Measurements from ENCODE around the gene UNKL.

Gene UNKL

DNA sequence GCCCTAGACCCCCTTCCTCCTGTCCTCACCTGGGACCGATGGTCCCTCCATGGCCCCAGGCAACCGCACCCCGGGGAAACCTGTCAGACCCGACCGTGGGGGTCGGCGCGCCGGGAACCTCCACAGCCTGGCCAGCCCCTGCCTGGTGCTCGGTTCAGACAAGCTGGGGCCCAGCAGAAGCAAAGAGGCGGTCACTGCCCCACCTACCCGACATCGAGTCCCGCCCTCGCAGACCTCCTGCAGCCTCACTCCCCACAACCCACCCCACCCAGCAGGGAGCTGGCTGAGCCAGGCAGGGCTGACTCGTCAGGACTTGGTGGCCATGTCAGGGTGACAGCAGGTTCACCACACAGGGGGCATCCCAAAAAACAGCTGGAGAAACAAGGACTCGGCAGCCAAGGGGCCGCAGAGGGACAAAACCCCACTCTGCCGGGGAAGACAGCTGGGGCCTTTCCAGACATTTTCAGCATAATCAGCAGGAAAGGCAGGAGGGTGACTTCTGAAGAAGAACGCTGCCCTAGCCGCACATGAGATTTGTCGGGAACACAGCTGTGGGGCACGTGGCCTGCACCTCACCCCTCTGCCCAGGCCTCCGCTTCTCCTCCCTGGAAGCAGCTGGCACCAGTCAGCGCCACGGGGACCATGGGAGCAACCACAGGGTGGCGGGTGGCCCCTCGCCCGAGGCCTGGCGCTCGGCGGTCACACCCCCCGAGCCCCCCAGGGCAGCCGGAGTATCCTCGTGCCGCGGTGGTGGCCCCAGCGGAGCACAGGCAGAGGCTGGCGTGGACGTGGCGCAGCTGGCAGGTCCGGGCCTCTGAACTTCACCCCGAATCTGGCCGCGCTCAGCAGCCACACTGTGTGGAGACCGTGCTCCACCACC, 39.8 kb downstream of the UNKL start:
- DNase-seq: no peak

DNA sequence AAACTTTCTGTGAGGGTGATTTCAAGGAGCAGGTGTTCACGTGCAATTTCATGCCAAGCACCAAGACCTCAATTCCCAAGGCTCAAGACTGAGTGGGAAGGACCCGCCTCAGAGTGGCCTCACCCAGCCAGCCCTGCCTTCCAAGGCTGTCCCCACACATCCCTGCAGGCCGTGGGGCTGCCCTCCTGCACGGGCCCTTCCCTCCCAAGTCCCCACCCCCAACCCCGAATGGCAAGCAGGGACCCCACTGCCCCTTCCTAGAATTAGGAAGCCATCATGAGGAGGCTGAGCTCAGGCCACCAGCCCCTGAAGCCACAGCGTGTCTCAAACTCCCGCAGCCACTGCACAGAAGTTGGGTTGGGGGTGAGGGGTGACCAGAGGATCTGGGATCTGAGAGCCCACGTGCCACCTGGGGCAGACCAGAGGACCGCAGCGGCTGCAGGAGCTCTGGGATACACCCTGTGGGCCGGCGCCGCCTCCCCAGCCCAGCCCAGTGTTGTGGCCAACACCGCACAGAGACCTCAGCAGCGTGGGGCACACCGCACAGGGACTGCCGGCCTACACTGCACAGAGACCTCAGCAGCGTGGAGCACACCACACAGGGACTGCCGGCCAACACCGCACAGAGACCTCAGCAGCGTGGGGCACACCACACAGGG, 42.1 kb downstream of the UNKL start:
- DNase-seq: no peak

DNA sequence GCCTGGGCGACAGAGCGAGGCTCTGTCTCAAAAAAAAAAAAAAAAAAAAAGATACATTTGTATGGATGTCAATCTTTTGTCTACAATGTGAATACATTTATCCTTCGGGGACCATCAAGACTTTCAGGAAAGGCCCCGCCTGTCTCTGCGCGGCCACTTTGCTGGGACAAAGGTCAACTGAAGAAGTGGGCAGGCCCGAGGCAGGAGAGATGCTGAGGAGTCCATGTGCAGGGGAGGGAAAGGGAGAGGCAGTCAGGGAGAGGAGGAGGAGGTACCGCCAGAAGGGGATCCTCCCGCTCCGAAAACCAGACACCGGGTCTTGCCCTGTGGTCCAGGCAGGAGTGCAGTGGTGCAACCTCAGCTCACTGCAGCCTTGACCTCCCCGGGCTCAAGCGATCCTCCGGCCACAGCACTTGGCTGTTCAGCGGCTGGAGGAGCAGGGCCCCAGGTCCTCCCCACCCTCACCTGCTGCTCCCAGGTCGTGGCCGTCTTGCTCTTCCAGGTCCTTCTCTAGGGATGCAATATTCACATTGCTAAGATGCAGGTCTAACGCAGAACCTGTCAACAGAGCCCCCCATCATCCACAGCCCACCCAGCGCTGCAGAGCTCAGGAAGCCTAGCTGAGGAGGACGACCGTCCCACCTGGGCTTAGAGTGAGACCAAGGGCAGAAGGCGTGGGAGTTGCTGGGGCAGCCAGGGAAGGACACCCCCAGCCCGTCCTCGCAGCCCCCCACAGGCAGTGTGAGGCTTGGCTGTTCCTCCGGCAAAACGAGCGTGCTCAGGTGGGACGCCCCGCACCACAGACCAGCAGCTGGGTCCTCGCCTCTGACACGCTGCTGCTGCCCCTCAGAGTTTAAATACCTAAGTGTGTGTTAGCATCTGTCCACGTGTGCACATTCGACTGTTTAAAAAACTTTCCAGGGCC, 43.2 kb downstream of the UNKL start:
- no peak for DNase-seq

DNA sequence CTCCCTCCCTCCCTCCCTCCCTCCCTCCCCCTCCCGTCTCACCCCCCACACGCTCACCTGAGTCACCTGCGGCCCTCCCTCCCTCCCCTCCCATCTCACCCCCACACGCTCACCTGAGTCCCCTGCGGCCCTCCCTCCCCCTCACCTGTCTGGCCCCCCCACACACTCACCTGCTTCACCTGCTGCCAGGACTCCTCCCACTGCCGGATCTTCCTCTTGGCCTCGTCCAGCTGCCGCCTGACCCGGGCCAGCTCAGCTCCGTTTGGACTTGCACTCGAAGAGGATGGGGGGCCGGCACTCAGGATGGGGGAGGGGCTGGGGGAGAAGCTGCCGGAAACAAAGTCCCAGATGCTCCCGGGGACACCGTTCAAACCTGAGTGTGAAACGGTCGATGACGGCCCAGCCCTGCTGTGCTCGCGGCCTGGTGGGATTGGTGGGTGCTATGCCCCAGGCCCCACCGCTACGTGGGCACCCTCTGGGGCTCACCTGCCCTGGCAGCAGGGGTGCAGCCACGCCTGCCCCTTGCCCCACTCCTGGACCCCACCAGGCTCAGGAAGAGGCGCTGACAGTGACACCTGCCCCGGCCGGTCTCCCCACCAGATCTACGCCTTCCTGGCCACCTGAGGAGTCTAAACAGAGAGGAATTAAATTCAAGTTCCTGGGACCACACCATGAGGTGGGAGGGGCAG, 46.9 kb downstream of the UNKL start:
- DNase-seq: peak in 1 of 2 experiments; percentile 79

DNA sequence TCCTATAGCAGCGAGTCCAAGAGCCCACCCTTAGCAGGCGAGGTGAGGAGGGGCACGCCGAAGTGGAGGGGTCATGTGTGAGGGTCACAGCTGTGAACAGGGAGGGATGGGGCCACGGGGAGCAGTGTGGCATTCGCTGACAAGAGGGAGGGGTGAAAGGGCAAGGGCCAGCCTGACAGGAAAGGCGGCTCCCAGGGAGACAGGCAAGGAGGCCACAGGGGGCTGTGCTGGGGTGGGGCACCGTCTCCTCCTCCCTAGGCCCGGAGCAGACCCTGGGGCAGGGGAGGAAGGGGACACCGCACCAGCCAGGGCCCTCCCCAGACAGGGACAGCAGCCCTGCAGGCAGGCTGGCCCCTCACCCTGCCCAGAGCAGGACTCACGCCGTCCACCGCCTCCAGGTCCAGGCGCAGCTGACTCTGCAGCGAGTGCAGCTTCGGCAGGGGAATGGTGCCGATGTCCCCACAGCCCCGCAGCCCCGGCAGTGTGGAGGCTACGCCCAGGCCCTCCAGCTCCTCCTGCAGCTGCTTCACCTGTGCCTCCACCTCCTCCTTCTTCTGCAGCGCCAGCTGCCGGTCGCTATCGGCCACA, 47.7 kb downstream of the UNKL start:
- DNase-seq: peak; percentile 49 to 59

DNA sequence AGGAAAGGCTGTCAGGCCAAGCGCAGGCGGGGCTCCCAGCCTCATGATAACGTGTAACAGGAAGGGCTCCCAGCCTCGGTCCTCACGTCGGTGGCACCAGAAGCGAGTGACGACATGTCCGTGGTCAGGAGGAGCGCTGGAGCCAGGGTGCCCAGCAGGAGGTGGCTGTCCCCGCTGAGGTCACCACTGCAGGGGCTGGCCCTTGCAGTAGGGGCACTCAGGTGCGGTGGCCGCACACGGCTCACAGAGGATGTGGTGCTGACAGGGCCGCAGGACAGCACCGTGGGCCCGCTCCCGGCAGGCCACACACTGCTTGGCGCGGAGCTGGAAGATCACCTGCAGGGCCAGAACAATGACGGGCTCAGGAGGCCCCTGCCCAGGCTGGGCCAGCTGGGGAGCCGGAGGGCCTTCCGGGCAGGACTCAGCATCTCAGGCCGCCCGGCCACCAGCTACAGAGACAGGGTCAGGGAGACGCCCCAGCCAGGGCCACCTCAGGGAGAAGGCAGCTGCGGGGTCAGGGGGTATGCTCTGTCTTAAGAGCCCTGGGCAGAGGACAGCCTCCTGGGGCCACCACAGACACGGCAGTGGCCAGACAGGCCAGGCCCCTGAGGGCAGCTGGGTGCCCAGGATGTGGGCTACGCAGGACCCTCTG, 48.3 kb downstream of the UNKL start:
- no peak for DNase-seq

DNA sequence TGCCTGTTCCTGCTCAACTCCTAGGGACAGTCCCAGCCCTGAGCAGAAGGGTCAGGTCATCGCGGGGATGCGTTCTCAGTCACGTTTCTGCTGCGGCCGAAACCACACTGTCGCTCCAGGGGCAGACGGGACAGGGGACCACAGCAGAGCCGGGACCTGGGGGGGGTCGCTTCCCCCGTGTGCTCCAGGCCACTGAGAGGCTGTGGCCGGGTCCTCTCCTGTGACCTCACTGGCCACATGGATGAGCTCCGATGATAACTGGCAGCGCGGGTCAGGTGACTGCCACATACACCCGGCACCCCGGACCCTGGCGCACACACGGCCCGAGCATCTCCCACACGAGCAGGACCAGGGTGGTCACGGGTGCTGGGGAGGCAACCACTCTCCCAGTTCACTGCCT, 50.0 kb downstream of the UNKL start:
- no peak for DNase-seq

DNA sequence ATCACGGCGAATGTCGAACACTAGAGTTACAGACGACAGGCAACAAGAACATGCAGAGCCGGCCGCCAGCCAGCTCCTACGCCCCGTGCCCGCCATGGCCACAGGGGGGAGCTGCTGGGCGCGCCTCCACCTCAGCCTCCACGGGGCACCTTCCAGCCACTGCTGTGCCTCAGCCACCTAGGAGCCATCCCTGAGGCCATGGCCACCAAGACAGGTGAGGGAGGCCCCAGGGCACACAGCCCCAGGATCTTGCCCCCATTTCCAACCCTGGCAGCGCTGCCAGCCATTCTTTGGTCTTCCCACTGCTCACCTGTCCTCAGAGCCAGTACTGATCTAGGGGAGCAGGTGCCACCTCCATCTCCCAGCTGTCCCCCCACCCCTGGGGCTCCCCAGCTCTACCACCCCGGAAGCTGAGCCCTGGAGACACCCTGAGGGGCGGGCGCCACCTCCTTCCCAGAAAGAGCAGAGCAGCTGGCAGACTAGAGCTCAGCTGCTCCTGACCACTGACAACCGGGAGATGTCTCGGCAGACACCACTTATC, 50.9 kb downstream of the UNKL start:
- peak in 1 of 2 experiments; percentile 22 for DNase-seq

DNA sequence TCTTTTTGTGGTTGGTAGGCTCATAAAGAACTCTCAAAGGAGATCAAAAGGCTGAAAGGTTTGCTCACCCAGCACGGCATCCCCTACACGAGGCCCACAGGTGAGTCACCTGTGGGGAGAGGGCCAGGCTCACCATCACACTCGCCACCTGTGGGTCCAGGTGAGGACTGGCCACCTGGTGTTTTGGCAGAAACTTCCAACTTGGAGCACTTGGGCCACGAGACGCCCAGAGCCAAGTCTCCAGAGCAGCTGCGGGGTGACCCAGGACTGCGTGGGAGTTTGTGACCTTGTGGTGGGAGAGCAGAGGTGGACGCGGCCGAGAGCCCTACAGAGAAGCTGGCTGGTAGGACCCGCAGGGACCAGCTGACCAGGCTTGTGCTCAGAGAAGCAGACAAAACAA, 51.7 kb downstream of the UNKL start:
- DNase-seq: no peak

DNA sequence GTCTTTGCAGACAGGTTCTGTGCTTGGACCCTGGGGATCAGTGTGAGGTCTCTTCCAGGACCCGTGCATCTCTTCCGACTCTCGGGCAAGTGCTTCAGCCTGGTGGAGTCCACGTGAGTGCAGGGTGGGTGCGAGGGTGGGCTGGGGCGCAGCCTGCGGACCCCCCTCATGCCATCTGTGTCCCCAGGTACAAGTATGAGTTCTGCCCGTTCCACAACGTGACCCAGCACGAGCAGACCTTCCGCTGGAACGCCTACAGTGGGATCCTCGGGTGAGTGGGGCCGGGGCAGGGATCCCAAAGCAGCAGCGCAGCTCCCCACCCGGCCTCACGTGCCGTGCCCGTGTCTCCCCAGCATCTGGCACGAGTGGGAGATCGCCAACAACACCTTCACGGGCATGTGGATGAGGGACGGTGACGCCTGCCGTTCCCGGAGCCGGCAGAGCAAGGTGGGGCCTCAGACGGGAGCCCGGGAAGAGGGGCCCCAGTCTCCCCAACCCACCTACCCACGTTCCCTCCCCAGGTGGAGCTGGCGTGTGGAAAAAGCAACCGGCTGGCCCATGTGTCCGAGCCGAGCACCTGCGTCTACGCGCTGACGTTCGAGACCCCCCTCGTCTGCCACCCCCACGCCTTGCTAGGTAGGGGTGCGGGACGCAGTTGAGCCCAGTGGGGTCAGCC, 52.7 kb downstream of the UNKL start:
- no peak for DNase-seq

DNA sequence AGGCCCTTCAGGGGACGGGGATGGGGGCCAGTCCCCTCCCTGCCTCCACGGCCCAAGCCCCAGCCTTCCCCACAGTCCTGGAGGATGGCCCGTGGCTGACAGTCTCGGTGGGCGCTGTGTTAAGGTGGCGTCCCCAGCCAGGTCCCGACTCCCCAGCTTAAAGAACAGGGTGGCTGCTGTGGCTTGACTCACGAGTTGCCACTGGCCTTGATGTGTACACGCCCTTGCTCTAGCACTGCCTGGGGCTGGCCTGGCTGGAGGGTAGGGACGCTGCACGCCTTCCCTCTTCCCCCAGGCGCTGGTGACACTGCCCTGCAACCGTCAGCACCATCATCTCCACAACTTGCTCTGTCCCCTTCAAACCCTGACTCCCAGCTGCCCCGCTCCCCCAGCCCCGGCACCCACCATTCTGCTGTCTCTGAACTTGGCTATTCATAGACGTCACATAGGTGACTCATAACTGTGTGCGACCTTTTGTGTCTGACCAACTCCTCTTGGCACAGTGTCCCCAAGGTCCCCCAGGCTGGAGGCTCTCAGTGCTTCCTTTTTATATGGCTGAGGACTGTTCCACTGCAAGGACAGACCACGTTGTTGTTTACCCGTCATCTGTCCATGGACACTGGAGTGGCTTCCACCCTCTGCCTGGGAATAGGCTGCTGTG, 56.5 kb downstream of the UNKL start:
- DNase-seq: no peak

DNA sequence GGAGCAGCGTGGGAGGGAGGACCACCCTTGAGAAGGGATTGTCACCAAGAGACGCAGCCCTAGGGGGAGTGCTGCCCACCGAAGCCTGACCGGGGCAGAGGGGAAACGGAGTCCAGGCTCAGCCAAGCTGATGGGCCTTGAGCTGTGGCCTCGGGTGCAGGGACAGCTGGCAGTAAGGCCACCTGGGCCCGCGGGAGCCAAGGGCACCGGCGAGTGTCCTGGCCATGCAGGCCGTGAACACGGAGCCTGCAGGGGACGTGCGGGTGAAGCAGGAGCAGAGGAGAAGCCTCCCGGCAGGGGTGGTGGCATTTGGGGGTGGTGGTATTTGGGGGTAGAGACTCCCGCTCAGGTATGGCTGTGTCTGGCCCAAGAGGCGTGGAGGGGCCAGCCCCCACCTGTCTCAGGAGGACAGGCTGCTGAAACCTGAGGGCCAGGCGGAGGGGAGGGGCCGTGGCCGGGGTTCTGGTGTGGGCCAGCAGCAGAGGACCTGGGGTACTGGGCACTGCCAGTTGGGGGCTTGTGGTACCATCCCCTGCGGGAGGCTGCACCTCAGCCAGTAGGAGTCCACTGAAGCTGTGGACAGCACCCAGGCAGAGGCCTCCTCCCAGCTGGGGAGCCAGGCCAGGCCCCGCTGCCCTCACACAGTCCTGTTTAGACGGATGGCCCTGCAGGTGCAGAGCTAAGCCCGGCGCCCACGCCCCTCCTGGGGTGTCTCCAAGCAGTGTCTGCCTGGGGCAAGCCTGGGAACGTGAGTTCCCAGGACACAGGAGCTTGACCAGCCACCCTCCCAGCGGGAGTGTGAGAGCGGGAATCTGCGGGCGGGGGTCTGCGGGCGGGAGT, 58.2 kb downstream of the UNKL start:
- no peak for DNase-seq

DNA sequence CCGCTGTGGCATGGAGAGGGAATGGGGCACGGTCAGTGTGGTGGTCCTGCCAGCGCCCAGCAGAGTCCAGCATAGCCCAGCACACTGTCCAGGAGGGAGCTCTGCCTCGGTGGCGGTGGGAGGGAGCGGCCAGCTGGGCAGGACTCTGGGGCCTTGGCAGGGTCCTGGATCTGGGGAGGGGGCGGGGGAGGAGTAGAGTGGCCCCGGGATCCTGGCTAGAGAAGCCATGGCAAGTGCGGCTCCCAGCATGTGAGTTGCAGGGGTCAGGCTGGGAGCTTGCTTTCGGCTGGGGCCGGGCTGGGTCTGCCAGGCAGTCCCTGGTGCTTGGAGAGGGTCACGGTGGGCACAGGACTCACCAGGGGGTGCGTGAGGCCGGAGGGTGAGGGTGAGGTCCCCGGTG, 58.9 kb downstream of the UNKL start:
- DNase-seq: no peak

DNA sequence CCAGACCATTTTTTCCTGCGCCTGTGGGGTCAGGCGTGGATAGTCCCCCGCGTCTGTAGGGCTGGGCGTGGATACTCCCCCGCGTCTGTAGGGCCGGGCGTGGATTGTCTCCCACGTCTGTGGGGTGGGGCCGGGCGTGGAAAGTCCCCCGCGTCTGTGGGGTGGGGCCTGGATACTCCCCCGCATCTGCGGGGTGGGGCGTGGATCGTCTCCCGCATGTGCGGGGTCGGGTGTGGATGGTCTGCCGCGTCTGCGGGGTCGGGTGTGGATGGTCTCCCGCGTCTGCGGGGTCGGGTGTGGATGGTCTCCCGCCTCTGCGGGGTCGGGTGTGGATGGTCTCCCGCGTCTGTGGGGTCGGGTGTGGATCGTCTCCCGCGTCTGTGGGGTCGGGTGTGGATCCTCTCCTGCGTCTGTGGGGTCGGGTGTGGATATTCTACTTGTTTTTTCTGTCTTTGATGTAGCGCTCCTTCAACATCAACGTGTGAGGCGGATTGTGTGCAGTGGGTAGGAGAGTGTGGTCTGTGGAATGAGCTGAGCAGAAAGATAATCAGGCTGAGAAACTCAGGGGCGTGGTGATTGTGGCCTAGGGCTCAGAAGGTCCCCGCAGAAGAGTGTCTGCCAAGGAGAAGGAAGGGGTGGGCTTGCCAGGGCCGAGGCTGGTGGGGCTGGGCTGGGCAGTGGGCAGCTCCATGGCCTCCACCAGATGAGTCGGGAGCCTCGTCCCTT, 59.5 kb downstream of the UNKL start:
- no peak for DNase-seq

DNA sequence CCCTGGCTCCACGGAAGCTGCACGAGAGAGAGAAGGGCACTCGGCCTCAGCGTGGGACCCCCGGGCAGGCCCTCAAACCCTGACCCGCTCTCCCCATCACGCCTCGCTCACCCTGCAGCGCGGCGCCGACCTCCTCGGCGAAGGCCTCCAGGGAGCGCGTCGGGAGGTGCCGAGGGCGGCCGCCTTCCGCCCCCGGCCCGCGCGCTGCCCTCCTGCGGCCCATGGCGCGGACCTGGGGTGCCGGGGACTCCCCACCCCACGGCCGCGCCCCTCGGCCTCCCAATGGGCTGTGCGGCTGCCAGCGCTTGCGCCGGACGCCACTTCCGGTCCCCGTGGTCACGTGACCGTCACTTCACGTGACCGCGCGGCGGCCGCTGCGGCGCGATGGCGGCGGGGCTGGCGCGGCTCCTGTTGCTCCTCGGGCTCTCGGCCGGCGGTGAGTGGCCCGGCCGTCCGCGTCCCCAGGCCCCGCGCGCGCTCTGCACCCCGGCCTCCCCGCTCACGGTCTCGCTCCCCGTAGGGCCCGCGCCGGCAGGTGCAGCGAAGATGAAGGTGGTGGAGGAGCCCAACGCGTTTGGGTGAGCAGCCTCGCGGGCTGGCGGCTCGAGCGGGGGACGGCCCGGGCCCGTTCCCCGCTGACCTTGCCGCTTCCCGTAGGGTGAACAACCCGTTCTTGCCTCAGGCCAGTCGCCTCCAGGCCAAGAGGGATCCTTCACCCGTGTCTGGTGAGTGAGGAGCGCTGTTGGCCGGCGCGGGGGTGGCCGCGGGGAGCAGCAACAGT, 62.7 kb downstream of the UNKL start, which contains the start of the genes GNPTG and TSR3:
TSS of gene GNPTG (plus strand) at position 350 of the 781 bp plus-strand sequence. CDS start at position 385, 35 bp downstream.
TSS of gene TSR3 (minus strand) at position 297 of the 781 bp plus-strand sequence. CDS start at position 223, 74 bp downstream.
- DNase-seq: peak; percentile 41 to 91

DNA sequence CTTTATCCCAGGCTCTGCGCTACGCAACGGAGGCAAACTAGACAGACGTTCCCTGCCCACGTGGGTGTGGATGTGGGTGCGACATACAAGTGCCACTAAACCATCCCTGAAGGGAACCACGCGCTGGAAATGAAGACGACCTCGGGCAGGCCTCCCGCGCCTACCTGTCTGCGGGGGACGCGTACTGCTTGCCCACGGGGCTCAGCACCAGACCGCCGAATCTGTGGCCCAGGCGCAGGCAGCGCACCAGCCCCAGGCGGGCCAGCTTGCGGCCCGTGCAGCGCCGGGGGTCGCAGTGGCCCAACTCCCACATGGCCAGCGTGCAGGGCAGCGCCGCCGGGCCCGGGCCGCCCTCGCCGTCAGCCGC, 63.3 kb downstream of the UNKL start:
- DNase-seq: no peak

DNA sequence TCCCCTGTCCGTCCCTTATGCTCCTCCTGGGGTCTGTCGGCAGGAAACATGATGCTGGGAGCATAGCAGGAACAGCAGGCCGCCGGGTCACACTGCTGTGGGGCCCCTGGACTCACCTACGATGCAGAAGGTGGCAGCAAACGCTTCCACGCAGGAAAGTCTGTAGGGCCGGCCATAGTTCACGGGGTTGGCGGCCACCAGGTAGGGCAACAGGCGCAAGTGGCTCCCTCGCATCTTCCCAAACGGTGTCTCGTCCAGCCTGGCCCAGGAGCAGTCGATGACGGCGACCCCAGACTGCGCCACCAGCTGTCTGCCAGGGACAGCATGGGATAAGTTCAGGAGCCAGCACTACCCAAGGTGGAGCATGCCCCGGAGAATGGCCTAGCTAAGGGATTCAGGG, 63.8 kb downstream of the UNKL start:
- no peak for DNase-seq

DNA sequence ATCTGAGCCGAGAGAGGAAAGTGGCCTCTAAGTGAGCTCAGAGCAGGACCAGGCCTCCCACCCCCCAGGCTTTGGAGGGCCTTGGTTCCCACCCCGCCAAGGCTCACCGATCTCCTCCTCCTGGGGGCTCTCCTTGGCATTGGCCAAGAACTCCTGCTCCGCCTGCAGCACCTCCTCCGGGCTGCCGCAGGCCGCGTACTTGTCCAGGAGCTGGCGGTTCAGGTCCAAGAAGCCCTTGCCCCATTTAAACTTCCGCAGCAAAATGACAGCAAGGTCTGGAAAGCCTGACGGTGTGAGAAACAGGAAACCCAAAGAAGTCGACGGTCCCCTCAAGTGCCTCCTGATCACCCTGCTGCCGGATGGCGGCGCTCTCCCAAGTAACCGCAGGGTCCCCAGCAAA, 64.6 kb downstream of the UNKL start:
- DNase-seq: no peak

Data from NCI-H187 (cell line).